DOHH2 (cell line): ENCODE results near the gene LETMD1.

ENCODE experiments used
- H3F3A ChIP-seq: fragments of 200-600 bp; sonication (generic), shearing (Covaris generic); 2 replicates; pipeline ENCODE4 v1.6.0; 2016; ENCODE audit warnings: antibody characterized with exemption, mild to moderate bottlenecking; ENCODE audit not compliant: control insufficient read depth, insufficient read depth
- H3K27ac ChIP-seq: fragments of 200-600 bp; sonication (generic); 2 replicates; pipeline ENCODE4 v1.5.1; 2014; ENCODE audit warnings: low read depth, mild to moderate bottlenecking, low read length, moderate library complexity
- H3K27me3 ChIP-seq: fragments of 200-600 bp; sonication (generic); 2 replicates; pipeline ENCODE4 v1.6.1; 2014; ENCODE audit warnings: mild to moderate bottlenecking, low read length, mixed read lengths; ENCODE audit not compliant: control insufficient read depth
- H3K36me3 ChIP-seq: fragments of 200-600 bp; sonication (generic); 2 replicates; pipeline ENCODE4 v1.6.1; 2014; ENCODE audit warnings: mild to moderate bottlenecking, low read length, moderate library complexity, mixed read lengths; ENCODE audit not compliant: control insufficient read depth
- H3K4me1 ChIP-seq: fragments of 200-600 bp; sonication (generic); 2 replicates; pipeline ENCODE4 v1.6.1; 2014; ENCODE audit warnings: mild to moderate bottlenecking, low read length, mixed read lengths; ENCODE audit not compliant: control insufficient read depth
- H3K4me2 ChIP-seq: fragments of 200-600 bp; sonication (generic); 2 replicates; pipeline ENCODE4 v1.6.0; 2014; ENCODE audit warnings: mild to moderate bottlenecking, low read length, moderate library complexity
- H3K4me3 ChIP-seq: fragments of 200-600 bp; sonication (generic); 2 replicates; pipeline ENCODE4 v1.5.1; 2014; ENCODE audit warnings: mild to moderate bottlenecking, low read length, mixed read lengths
- H3K79me2 ChIP-seq: fragments of 200-600 bp; sonication (generic); 2 replicates; pipeline ENCODE4 v1.6.1; 2014; ENCODE audit warnings: mild to moderate bottlenecking, low read length, mixed read lengths; ENCODE audit not compliant: control insufficient read depth
- H3K9me2 ChIP-seq: fragments of 200-600 bp; sonication (generic); replicated peaks from 2 replicates; pipeline ENCODE4 v1.6.1; 2014; ENCODE audit warnings: mild to moderate bottlenecking, low read length, mixed read lengths; ENCODE audit not compliant: control insufficient read depth
- H3K9me3 ChIP-seq: fragments of 200-600 bp; sonication (generic); 2 replicates; pipeline ENCODE4 v1.6.1; 2014; ENCODE audit warnings: antibody characterized with exemption, low read length, mixed read lengths; ENCODE audit not compliant: control insufficient read depth, insufficient read depth
- H4K20me1 ChIP-seq: fragments of 200-600 bp; sonication (generic); 2 replicates; pipeline ENCODE4 v1.6.0; 2014; ENCODE audit warnings: low read depth, mild to moderate bottlenecking, antibody characterized with exemption, low read length, moderate library complexity; ENCODE audit not compliant: control insufficient read depth, insufficient read depth
- EZH2phosphoT487 ChIP-seq: fragments of 200-600 bp; sonication (generic); IDR thresholded peaks from 2 replicates; pipeline ENCODE4 v1.6.1; 2017; ENCODE audit warnings: borderline replicate concordance, mild to moderate bottlenecking, antibody characterized with exemption, low read length, moderate library complexity, mixed read lengths
- TF ChIP-seq, protein P1 (sequence below): fragments of 200-600 bp; sonication (generic); IDR thresholded peaks from one replicate; pipeline ENCODE4 v1.5.1; 2014; ENCODE audit warnings: antibody characterized with exemption, mild to moderate bottlenecking, low read depth, low read length; ENCODE audit not compliant: poor library complexity, severe bottlenecking

LETMD1 gene

GRCh38 chr12:51033457-51034089 lies 14.6 kb upstream of the LETMD1 start:
- Histone ChIP-seq H4K20me1 (no peaks in the 10 kb centered on the region), H3K9me2 (no peaks in the 10 kb centered on the region), H3K27me3 (peaks cover 1% of the 10 kb centered on the region; the same call in 1 of the 2 replicates), H3K79me2 (no peaks in the 10 kb centered on the region), H3K9me3 (no peaks in the 10 kb centered on the region), H3K4me1 (peaks cover 5% of the 10 kb centered on the region), H3K27ac (no peak overlapping the region), H3K36me3 (no peaks in the 10 kb centered on the region), H3K4me3 (no peak overlapping the region), H3K4me2 (no peak overlapping the region), H3F3A (no peaks in the 10 kb centered on the region)
- TF ChIP-seq, protein P1, sequence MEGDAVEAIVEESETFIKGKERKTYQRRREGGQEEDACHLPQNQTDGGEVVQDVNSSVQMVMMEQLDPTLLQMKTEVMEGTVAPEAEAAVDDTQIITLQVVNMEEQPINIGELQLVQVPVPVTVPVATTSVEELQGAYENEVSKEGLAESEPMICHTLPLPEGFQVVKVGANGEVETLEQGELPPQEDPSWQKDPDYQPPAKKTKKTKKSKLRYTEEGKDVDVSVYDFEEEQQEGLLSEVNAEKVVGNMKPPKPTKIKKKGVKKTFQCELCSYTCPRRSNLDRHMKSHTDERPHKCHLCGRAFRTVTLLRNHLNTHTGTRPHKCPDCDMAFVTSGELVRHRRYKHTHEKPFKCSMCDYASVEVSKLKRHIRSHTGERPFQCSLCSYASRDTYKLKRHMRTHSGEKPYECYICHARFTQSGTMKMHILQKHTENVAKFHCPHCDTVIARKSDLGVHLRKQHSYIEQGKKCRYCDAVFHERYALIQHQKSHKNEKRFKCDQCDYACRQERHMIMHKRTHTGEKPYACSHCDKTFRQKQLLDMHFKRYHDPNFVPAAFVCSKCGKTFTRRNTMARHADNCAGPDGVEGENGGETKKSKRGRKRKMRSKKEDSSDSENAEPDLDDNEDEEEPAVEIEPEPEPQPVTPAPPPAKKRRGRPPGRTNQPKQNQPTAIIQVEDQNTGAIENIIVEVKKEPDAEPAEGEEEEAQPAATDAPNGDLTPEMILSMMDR = no peak
- no peak for TF ChIP-seq EZH2phosphoT487

DNA sequence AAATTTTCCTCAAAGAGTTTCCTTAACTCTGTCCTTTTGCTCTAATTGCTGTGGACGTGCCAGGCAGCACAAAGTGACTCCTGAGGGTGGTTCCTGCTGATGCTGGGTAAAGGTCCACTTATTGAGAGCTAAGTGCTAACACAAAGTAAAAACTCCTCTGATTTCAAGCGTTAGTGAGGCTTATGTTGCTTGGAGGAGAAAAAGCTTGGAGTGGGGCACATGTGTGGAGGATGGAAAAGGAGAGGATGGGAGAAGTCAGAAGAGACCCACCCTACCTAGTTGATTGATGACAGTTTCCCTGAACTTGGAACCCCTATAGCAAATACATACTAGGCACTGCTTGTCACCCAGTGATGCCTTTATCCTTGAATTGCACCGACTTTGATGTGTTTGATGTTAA lies 11.8 kb upstream of the LETMD1 start:
- Histone ChIP-seq H3F3A (no peaks in the 10 kb centered on the region), H3K4me2 (no peak overlapping the region), H3K27ac (no peak overlapping the region), H3K27me3 (no peaks in the 10 kb centered on the region), H3K4me1 (no peaks in the 10 kb centered on the region), H3K4me3 (no peak overlapping the region), H3K36me3 (no peaks in the 10 kb centered on the region), H4K20me1 (no peaks in the 10 kb centered on the region), H3K79me2 (no peaks in the 10 kb centered on the region), H3K9me2 (no peaks in the 10 kb centered on the region), H3K9me3 (no peaks in the 10 kb centered on the region)
- TF ChIP-seq, protein P1 = no peak
- TF ChIP-seq EZH2phosphoT487 = no peak

DNA sequence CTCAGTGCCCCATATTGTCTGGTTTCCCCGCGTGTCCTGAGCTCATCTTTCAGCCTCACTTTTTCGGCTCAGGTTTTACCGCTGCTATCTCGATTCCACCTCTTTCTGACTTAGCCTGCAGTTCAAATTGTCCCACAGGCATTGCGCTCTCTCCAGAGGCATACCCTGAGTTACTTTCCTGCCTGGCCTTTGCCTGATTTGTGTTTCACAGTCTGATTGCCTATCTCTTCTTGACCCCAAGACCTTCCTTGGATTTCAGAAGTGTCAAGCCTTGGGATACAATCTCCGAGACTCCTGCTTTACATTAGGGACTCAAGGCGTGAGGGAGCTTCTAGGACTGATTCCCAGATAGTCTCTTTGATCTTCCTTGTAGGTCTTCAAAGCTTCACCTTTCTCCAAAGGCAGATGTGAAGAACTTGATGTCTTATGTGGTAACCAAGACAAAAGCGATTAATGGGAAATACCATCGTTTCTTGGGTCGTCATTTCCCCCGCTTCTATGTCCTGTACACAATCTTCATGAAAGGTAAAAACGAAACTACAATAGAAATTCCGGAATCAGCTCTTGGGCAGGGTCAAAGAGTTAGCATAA lies 629 bp downstream of the LETMD1 start:
- Histone ChIP-seq H3K4me2 (peak overlapping the region; percentile 59), H3K9me2 (no peaks in the 10 kb centered on the region), H3K27me3 (no peaks in the 10 kb centered on the region), H3K79me2 (peaks cover 34% of the 10 kb centered on the region), H4K20me1 (no peaks in the 10 kb centered on the region), H3K4me1 (peaks cover 17% of the 10 kb centered on the region), H3K36me3 (peaks cover 40% of the 10 kb centered on the region), H3K9me3 (no peaks in the 10 kb centered on the region), H3K27ac (peak overlapping the region; percentile 55), H3F3A (no peaks in the 10 kb centered on the region), H3K4me3 (peak overlapping the region; percentile 74)
- no peak for TF ChIP-seq EZH2phosphoT487
- TF ChIP-seq, protein P1 = no peak
